ENCODE data around the gene DACT2. TPM values are rescaled to one million over a fixed set of nuclear protein-coding genes. Genes with fewer than 3 reads are reported as not detected.
"Not testable (repeated sequence)": the region's sequence is repeated elsewhere in the genome, so short reads cannot be mapped to it uniquely, and the experiment has no call there.

DACT2 gene
- total RNA-seq (2014; rRNA removed; shearing (Covaris generic)) = not detected in 2 replicates

GRCh38 chr6:168319279-168320111 lies at the start of gene DACT2:
Gene DACT2 (minus strand): TSS chr6:168319777. CDS start chr6:168319633, 144 bp downstream.
- DNase-seq (ENCODE audit: low read depth) = no peak

- DNase-seq (ENCODE audit: low read depth) = no peak
Observed at GRCh38 chr6:168368936-168369335, 49.4 kb upstream of the DACT2 start.

- DNase-seq (ENCODE audit: low read depth) = no peak
Observed at GRCh38 chr6:168368066-168368820, 48.7 kb upstream of the DACT2 start.

- DNase-seq (ENCODE audit: low read depth) = no peak
Observed at GRCh38 chr6:168367285-168367751, 47.7 kb upstream of the DACT2 start.

- DNase-seq (ENCODE audit: low read depth) = no peak
Observed at GRCh38 chr6:168366473-168366872, 46.9 kb upstream of the DACT2 start.

GRCh38 chr6:168365422-168366165 lies 46.0 kb upstream of the DACT2 start:
- no peak for DNase-seq (ENCODE audit: low read depth)

- DNase-seq (ENCODE audit: low read depth) = no peak
Observed at GRCh38 chr6:168364793-168365421, 45.3 kb upstream of the DACT2 start.

- no peak for DNase-seq (ENCODE audit: low read depth)
Observed at GRCh38 chr6:168363811-168364792, 44.5 kb upstream of the DACT2 start.

- DNase-seq (ENCODE audit: low read depth) = no peak
Observed at GRCh38 chr6:168363302-168363701, 43.7 kb upstream of the DACT2 start.

GRCh38 chr6:168362276-168362990 lies 42.9 kb upstream of the DACT2 start:
- DNase-seq (ENCODE audit: low read depth) = no peak

GRCh38 chr6:168361766-168362165 lies 42.2 kb upstream of the DACT2 start:
- no peak for DNase-seq (ENCODE audit: low read depth)

- DNase-seq (ENCODE audit: low read depth) = no peak
Observed at GRCh38 chr6:168359794-168360193, 40.2 kb upstream of the DACT2 start.

GRCh38 chr6:168358842-168359420 lies 39.4 kb upstream of the DACT2 start:
- no peak for DNase-seq (ENCODE audit: low read depth)

GRCh38 chr6:168356872-168357271 lies 37.3 kb upstream of the DACT2 start:
- not testable (repeated sequence) for DNase-seq (ENCODE audit: low read depth)

- peak; percentile 48 for DNase-seq (ENCODE audit: low read depth)
Observed at GRCh38 chr6:168355716-168356522, 36.3 kb upstream of the DACT2 start.

- no peak for DNase-seq (ENCODE audit: low read depth)
Observed at GRCh38 chr6:168354338-168354737, 34.8 kb upstream of the DACT2 start.

GRCh38 chr6:168353041-168353440 lies 33.5 kb upstream of the DACT2 start:
- DNase-seq (ENCODE audit: low read depth) = no peak

GRCh38 chr6:168352096-168352495 lies 32.5 kb upstream of the DACT2 start:
- no peak for DNase-seq (ENCODE audit: low read depth)

Data from Daoy (cell line).